A549 (cell line): ENCODE data around the gene HLCS. TPM values are rescaled to one million over a fixed set of nuclear protein-coding genes. Genes with fewer than 3 reads are reported as not detected.

Experiments
- ATAC-seq, 2 experiments: fragments of 200-7000 bp in 1 of 2; fragments of >200 bp in 1 of 2; cut with Nextera tagmentation in 1 of 2; cut with Tn5 transposase in 1 of 2; 3 replicates each; pipeline versions ENCODE4 v1.8.0 to v1.9.1; 2018 to 2020; ENCODE audit warnings: mild to moderate bottlenecking in 1 of 2, moderate library complexity in 1 of 2
- CTCF ChIA-PET: fragments of 300-600 bp; sonication (Branson Sonifier 250); formaldehyde crosslinking; extraction: SDS; loops from one replicate; lab custom pipeline; 2021; ENCODE audit warnings: antibody characterized with exemption, inconsistent platforms; lab: Yijun Ruan, JAX
- POLR2A ChIA-PET: fragments of 350-600 bp; formaldehyde crosslinking; extraction: SDS; loops from one replicate; lab custom pipeline; 2021; ENCODE audit warnings: antibody characterized with exemption, inconsistent platforms; lab: Yijun Ruan, JAX
- DNase-seq, 2 experiments: peaks; one replicate each; pipeline versions ENCODE4 v3.0.0 to v3.0.0-alpha.2; 2011 to 2016; ENCODE audit warnings: low read depth in 1 of 2, low spot score in 1 of 2
- FAIRE-seq: peaks from 2 replicates; lab custom pipeline; 2011; peaks lifted over from hg19 to GRCh38; lab: Jason Lieb, UNC
- H3K27ac ChIP-seq, 2 experiments: fragments of >200 bp; sonication (Bioruptor Twin); formaldehyde crosslinking; 3 replicates each; pipeline ENCODE4 v1.5.1; 2016 to 2017
- H3K4me1 ChIP-seq: fragments of >200 bp; sonication (Bioruptor Twin); formaldehyde crosslinking; 3 replicates; pipeline ENCODE4 v1.6.1; 2016
- H3K4me2 ChIP-seq: fragments of >200 bp; sonication (Bioruptor Twin); formaldehyde crosslinking; 3 replicates; pipeline ENCODE4 v1.6.1; 2016
- H3K4me3 ChIP-seq: fragments of >200 bp; sonication (Bioruptor Twin); formaldehyde crosslinking; 3 replicates; pipeline ENCODE4 v1.5.1; 2016
- H3K9me3 ChIP-seq: fragments of >200 bp; sonication (Bioruptor Twin); formaldehyde crosslinking; 3 replicates; pipeline ENCODE4 v1.6.1; 2016
- CBX2 ChIP-seq: fragments of 200-600 bp; sonication (generic); IDR thresholded peaks from 2 replicates; pipeline ENCODE4 v1.6.1; 2016; ENCODE audit warnings: low read depth, mild to moderate bottlenecking, borderline replicate concordance
- CEBPB ChIP-seq, 2 experiments: fragments of >200 bp in 1 of 2; sonication (Bioruptor Twin) in 1 of 2; formaldehyde crosslinking in 1 of 2; IDR thresholded peaks; 2 replicates each; pipeline ENCODE4 v1.6.1; 2012 to 2016
- EHF ChIP-seq: fragments of 250-450 bp; sonication (Bioruptor Pico); IDR thresholded peaks from 2 replicates; pipeline ENCODE4 v1.5.0; 2020; ENCODE audit warnings: mild to moderate bottlenecking
- EHMT2 ChIP-seq: fragments of 200-600 bp; sonication (generic); IDR thresholded peaks from 2 replicates; pipeline ENCODE4 v1.6.1; 2016; ENCODE audit warnings: antibody characterized with exemption, low read depth, mild to moderate bottlenecking, moderate library complexity
- ESRRA ChIP-seq: fragments of 150-350 bp; IDR thresholded peaks from 2 replicates; pipeline ENCODE4 v1.6.1; 2014; ENCODE audit warnings: mild to moderate bottlenecking, low read length, borderline replicate concordance
- FOSB ChIP-seq: fragments of 250-450 bp; sonication (Bioruptor Pico); IDR thresholded peaks from 2 replicates; pipeline ENCODE4 v1.5.0; 2020; ENCODE audit warnings: mild to moderate bottlenecking, moderate library complexity
- FOSL2 ChIP-seq, 2 experiments: fragments of 450-650 bp in 1 of 2; fragments of >200 bp in 1 of 2; sonication (Bioruptor Twin) in 1 of 2; formaldehyde crosslinking; IDR thresholded peaks; 2 replicates each; pipeline versions ENCODE4 v1.5.0 to v1.6.1; 2016 to 2020; ENCODE audit warnings: mild to moderate bottlenecking in 1 of 2, moderate library complexity in 1 of 2
- FOXS1 ChIP-seq: fragments of 250-450 bp; sonication (Bioruptor Pico); IDR thresholded peaks from 2 replicates; pipeline ENCODE4 v1.5.0; 2020; ENCODE audit warnings: mild to moderate bottlenecking, moderate library complexity
- HOXB5 ChIP-seq: fragments of 250-450 bp; sonication (Bioruptor Pico); IDR thresholded peaks from 2 replicates; pipeline ENCODE4 v1.5.0; 2020; ENCODE audit warnings: mild to moderate bottlenecking, moderate library complexity
- JUN ChIP-seq, 2 experiments: fragments of >200 bp; sonication (Bioruptor Twin); formaldehyde crosslinking; IDR thresholded peaks; 2 replicates in 1 of 2; 3 replicates in 1 of 2; pipeline ENCODE4 v1.6.1; 2016 to 2017
- KDM1A ChIP-seq: fragments of 200-600 bp; sonication (generic); IDR thresholded peaks from 2 replicates; pipeline ENCODE4 v1.6.1; 2016; ENCODE audit warnings: low read depth, mild to moderate bottlenecking
- MAFK ChIP-seq: fragments of 450-650 bp; IDR thresholded peaks from 2 replicates; pipeline ENCODE4 v1.6.1; 2014; ENCODE audit not compliant: partially characterized antibody
- RARB ChIP-seq: fragments of 250-450 bp; sonication (Bioruptor Pico); IDR thresholded peaks from 2 replicates; pipeline ENCODE4 v1.8.0; 2021; ENCODE audit warnings: mild to moderate bottlenecking, moderate library complexity
- REST ChIP-seq: fragments of 200-600 bp; sonication (generic); IDR thresholded peaks from 2 replicates; pipeline ENCODE4 v1.6.1; 2016; ENCODE audit warnings: antibody characterized with exemption, mild to moderate bottlenecking, moderate library complexity
- RFX5 ChIP-seq: fragments of 450-650 bp; IDR thresholded peaks from 2 replicates; pipeline ENCODE4 v1.7.1; 2014; ENCODE audit warnings: antibody characterized with exemption, mild to moderate bottlenecking, moderate library complexity
- RNF2 ChIP-seq: fragments of 200-600 bp; sonication (generic); IDR thresholded peaks from 2 replicates; pipeline ENCODE4 v1.6.1; 2016; ENCODE audit warnings: low read depth, mild to moderate bottlenecking, antibody characterized with exemption, moderate library complexity, borderline replicate concordance
- TFCP2L1 ChIP-seq: fragments of 250-450 bp; sonication (Bioruptor Pico); IDR thresholded peaks from 2 replicates; pipeline ENCODE4 v1.5.0; 2021; ENCODE audit warnings: mild to moderate bottlenecking
- TP53 ChIP-seq: fragments of 250-450 bp; sonication (Bioruptor Pico); IDR thresholded peaks from 2 replicates; pipeline ENCODE4 v1.5.0; 2021; ENCODE audit warnings: mild to moderate bottlenecking, moderate library complexity
- ZNF302 ChIP-seq: fragments of 250-450 bp; sonication (Bioruptor Pico); IDR thresholded peaks from 2 replicates; pipeline ENCODE4 v1.9.0; 2021; ENCODE audit warnings: inconsistent platforms, mild to moderate bottlenecking, moderate library complexity
- WGBS: methylation state at CpG from one replicate; pipeline ENCODE4 v1.1.6; 2017; ENCODE audit errors: missing lambda C conversion rate; 5-methylcytosine and 5-hydroxymethylcytosine counted together
- polyA plus RNA-seq, 4 experiments: library from polyadenylated mRNA; depleted of rRNA in 3 of 4; stranded (reverse); fragments of >200 nt; fragmentation: RNase III in 1 of 4; extraction: RNeasy Plus Mini Kit Qiagen cat#74134 plus additional on column Dnase treatment in 1 of 4; gene quantifications; 2 replicates in 3 of 4; 3 replicates in 1 of 4; pipeline ENCODE4 v1.2.3, GENCODE V29; 2011 to 2017
- TF ChIP-seq, protein P1 (sequence below): fragments of >200 bp; sonication (Bioruptor Twin); formaldehyde crosslinking; IDR thresholded peaks from 2 replicates; pipeline ENCODE4 v1.6.1; 2016
- TF ChIP-seq, protein P2 (sequence below): fragments of 250-450 bp; sonication (Bioruptor Pico); IDR thresholded peaks from 2 replicates; pipeline ENCODE4 v1.5.0; 2021; ENCODE audit warnings: mild to moderate bottlenecking, moderate library complexity, borderline replicate concordance

HLCS gene
- polyA plus RNA-seq, 2 of the 4 experiments (the other 2 are of a cell fraction), result 8.4 to 24.3 TPM

GRCh38 chr21:36908260-36908908, 58.1 kb downstream of the HLCS start:
- no peak for TF ChIP-seq FOSL2 (IDR thresholded peaks at IDR 0.05)
- no peak for TF ChIP-seq FOSL2 (CRISPR knock-in tag; IDR thresholded peaks at IDR 0.05)
- no peak for TF ChIP-seq CEBPB (IDR thresholded peaks at IDR 0.05)
- TF ChIP-seq ZNF302 (CRISPR knock-in tag), result no peak
- no peak for TF ChIP-seq JUN (IDR thresholded peaks at IDR 0.05)
- TF ChIP-seq, protein P1, sequence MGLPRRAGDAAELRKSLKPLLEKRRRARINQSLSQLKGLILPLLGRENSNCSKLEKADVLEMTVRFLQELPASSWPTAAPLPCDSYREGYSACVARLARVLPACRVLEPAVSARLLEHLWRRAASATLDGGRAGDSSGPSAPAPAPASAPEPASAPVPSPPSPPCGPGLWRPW, result no peak
- TF ChIP-seq FOSB (CRISPR knock-in tag), result no peak
- TF ChIP-seq HOXB5 (CRISPR knock-in tag), result no peak
- no peak for TF ChIP-seq RNF2
- no peak for TF ChIP-seq TFCP2L1 (CRISPR knock-in tag)
- no peak for TF ChIP-seq ESRRA
- peak overlapping the region; percentile 62; the same call in 2 of the 3 replicates for H3K4me2 ChIP-seq
- FAIRE-seq (no peak), DNase-seq (peak in 1 of 2 experiments; percentile 46), ATAC-seq (no peak)
- POLR2A ChIA-PET, result no interaction called here
- H3K9me3 ChIP-seq, result 0 out of 3 replicates have a peak, but pooled peaks cover 4% of the 10 kb centered on the region
- no peak overlapping the region for H3K4me3 ChIP-seq
- CTCF ChIA-PET, result no interaction called here
- H3K4me1 ChIP-seq, result peaks cover 43% of the 10 kb centered on the region
- WGBS, result 95% methylated on average over 3 of the region's 3 CpGs
- peak overlapping the region; percentile 93 to 95 for H3K27ac ChIP-seq

- FAIRE-seq (no peak), ATAC-seq (no peak)
Measured at GRCh38 chr21:36904093-36904666, 62.3 kb downstream of the HLCS start.

DNA sequence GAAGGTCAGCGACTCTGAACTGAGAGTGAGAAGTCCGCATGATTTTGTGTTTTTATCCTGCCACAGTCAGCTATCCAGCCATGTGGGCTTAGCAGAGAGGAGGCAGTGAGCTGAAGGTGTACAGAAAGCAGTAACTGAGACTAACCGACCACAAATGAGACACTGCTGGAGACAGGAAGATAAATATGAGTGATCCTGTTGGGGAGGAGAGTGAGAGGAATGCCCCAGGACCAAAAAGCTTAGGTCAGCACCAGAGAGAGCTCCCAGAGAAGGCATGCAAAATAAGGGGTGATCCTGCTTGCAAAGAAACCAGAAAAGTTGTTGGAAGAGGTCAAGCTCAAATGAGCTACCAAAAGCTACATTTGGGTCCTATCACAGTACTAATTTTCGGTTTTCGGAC, 63.7 kb downstream of the HLCS start:
- ATAC-seq, result no peak
- TF ChIP-seq REST (no peak), KDM1A (no peak), MAFK (peak; percentile 3), RNF2 (no peak), CBX2 (no peak)
- FAIRE-seq, result no peak
- Histone ChIP-seq H3K4me3 (no peak overlapping the region), H3K9me3 (0 out of 3 replicates have a peak, but pooled peaks cover 4% of the 10 kb centered on the region), H3K4me2 (no peak overlapping the region), H3K27ac (peak overlapping the region in 1 of 2 experiments; percentile 70; a peak in 2 of 6 replicates), H3K4me1 (no peaks in the 10 kb centered on the region; the same call in 2 of the 3 replicates)
- ChIA-PET CTCF (interaction anchor here (1.0 kb wide), 1 partner anchor 14 kb away, joined by 3 read pairs; no protein-coding TSS in a partner anchor), POLR2A (interaction anchor here (1.1 kb wide), 1 partner anchor 17 kb away, joined by 3 read pairs; no protein-coding TSS in a partner anchor)
- 90% methylated on average over 5 of the region's 5 CpGs for WGBS
- no peak for DNase-seq

More at GRCh38 chr21:36904093-36904666, 62.3 kb downstream of the HLCS start:
- Histone ChIP-seq H3K4me3 (no peak overlapping the region), H3K4me1 (peaks cover 14% of the 10 kb centered on the region)
- POLR2A ChIA-PET, result no interaction called here
- no peak for TF ChIP-seq TP53 (CRISPR knock-in tag)
- TF ChIP-seq EHF (CRISPR knock-in tag), result no peak
- TF ChIP-seq EHMT2, result no peak
- no peak for TF ChIP-seq FOSL2 (IDR thresholded peaks at IDR 0.05)
- TF ChIP-seq FOSL2 (CRISPR knock-in tag; IDR thresholded peaks at IDR 0.05), result no peak
- no peak for TF ChIP-seq RARB (CRISPR knock-in tag)
- no peak for TF ChIP-seq FOXS1 (CRISPR knock-in tag)
- TF ChIP-seq, protein P2, sequence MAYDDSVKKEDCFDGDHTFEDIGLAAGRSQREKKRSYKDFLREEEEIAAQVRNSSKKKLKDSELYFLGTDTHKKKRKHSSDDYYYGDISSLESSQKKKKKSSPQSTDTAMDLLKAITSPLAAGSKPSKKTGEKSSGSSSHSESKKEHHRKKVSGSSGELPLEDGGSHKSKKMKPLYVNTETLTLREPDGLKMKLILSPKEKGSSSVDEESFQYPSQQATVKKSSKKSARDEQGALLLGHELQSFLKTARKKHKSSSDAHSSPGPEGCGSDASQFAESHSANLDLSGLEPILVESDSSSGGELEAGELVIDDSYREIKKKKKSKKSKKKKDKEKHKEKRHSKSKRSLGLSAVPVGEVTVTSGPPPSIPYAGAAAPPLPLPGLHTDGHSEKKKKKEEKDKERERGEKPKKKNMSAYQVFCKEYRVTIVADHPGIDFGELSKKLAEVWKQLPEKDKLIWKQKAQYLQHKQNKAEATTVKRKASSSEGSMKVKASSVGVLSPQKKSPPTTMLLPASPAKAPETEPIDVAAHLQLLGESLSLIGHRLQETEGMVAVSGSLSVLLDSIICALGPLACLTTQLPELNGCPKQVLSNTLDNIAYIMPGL (CRISPR knock-in tag), result no peak
- no peak for TF ChIP-seq RFX5
- TF ChIP-seq, all 56 proteins: peak for 0
- CTCF ChIA-PET, result interaction anchor here (1.0 kb wide), 1 partner anchor 15 kb away, joined by 3 read pairs; no protein-coding TSS in a partner anchor
- H3K9me3 ChIP-seq, result 0 out of 3 replicates have a peak, but pooled peaks cover 4% of the 10 kb centered on the region
- no peak overlapping the region for H3K4me2 ChIP-seq
- no peak for DNase-seq
- 84% methylated on average over 3 of the region's 3 CpGs for WGBS
- H3K27ac ChIP-seq, result peak overlapping the region in 1 of 2 experiments; percentile 36; a peak in 3 of 6 replicates
